GM12878 (cell line): Measurements from ENCODE around the gene UNC93A.

Experiments used
- IKZF1 ChIP-seq: fragments of 450-650 bp; conservative IDR thresholded peaks from 2 replicates; pipeline ENCODE4 v1.6.1; 2017; ENCODE audit warnings: antibody characterized with exemption, mild to moderate bottlenecking
- POLR2A ChIP-seq: IDR thresholded peaks from 2 replicates; pipeline ENCODE4 v1.6.1; 2011; ENCODE audit warnings: low read depth, mild to moderate bottlenecking, low read length
- TF ChIP-seq, protein P1 (sequence below): fragments of 450-650 bp; IDR thresholded peaks from 2 replicates; pipeline ENCODE4 v1.6.1; 2017; ENCODE audit warnings: mild to moderate bottlenecking
- TF ChIP-seq, protein P2 (sequence below), 3 experiments: IDR thresholded peaks in 2 of 3; conservative IDR thresholded peaks in 1 of 3; 2 replicates each; pipeline ENCODE4 v1.5.1; 2011; ENCODE audit warnings: low read depth in 3 of 3, low read length in 3 of 3, mild to moderate bottlenecking in 3 of 3, control low read depth in 2 of 3, moderate library complexity in 2 of 3, inconsistent platforms in 1 of 3, mixed read lengths in 1 of 3; ENCODE audit not compliant: control insufficient read depth in 2 of 3, insufficient read depth in 1 of 3; ENCODE audit errors: extremely low read depth in 1 of 3
- TF ChIP-seq, protein P3 (sequence below): IDR thresholded peaks from 2 replicates; pipeline ENCODE4 v1.6.1; 2012; ENCODE audit warnings: low read depth, low read length, improper control_type of control experiment

DNA sequence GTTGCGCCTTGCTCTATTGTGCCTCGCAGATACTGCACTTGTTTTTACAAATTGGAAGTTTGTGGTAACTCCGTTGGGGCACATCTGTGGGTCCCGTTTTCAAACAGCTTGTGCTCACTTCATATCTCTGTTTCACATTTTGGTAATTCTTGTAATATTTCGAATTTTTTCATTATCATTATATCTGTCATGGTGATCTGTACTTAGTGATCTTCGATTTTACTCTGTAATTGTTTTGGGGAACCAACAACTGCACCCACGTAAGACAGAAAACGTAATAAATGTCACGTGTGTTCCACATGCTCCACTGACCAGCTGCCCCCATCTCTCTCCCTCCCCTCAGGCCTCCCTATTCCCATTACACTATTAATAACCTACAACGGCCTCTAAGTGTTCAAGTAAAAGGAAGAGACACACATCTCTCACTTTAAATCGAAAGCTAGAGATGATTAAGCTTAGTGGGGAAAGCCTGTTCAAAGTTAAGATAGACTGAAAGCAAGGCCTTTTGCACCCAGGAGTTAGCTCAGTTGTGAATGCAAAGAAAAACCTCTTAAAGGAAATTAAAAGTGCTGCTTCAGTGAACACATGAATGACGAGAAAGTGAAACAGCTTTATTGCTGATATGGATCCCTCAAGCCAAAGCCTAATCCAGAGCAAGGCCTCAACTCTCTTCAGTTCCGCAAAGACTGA is 60.7 kb downstream of the UNC93A start:
- TF ChIP-seq POLR2A (no peak), IKZF1 (no peak)
- TF ChIP-seq, protein P1, sequence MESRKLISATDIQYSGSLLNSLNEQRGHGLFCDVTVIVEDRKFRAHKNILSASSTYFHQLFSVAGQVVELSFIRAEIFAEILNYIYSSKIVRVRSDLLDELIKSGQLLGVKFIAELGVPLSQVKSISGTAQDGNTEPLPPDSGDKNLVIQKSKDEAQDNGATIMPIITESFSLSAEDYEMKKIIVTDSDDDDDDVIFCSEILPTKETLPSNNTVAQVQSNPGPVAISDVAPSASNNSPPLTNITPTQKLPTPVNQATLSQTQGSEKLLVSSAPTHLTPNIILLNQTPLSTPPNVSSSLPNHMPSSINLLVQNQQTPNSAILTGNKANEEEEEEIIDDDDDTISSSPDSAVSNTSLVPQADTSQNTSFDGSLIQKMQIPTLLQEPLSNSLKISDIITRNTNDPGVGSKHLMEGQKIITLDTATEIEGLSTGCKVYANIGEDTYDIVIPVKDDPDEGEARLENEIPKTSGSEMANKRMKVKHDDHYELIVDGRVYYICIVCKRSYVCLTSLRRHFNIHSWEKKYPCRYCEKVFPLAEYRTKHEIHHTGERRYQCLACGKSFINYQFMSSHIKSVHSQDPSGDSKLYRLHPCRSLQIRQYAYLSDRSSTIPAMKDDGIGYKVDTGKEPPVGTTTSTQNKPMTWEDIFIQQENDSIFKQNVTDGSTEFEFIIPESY, result no peak
- TF ChIP-seq, protein P2, sequence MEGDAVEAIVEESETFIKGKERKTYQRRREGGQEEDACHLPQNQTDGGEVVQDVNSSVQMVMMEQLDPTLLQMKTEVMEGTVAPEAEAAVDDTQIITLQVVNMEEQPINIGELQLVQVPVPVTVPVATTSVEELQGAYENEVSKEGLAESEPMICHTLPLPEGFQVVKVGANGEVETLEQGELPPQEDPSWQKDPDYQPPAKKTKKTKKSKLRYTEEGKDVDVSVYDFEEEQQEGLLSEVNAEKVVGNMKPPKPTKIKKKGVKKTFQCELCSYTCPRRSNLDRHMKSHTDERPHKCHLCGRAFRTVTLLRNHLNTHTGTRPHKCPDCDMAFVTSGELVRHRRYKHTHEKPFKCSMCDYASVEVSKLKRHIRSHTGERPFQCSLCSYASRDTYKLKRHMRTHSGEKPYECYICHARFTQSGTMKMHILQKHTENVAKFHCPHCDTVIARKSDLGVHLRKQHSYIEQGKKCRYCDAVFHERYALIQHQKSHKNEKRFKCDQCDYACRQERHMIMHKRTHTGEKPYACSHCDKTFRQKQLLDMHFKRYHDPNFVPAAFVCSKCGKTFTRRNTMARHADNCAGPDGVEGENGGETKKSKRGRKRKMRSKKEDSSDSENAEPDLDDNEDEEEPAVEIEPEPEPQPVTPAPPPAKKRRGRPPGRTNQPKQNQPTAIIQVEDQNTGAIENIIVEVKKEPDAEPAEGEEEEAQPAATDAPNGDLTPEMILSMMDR (IDR thresholded peaks at IDR 0.05 in 2 of 3, conservative IDR thresholded peaks at IDR 0.05 in 1 of 3; ENCODE audit: control insufficient read depth in 2 of 3, extremely low read depth in 1 of 3, insufficient read depth in 1 of 3, low read depth in 3 of 3, low read length in 3 of 3), result no peak
- TF ChIP-seq, protein P3, sequence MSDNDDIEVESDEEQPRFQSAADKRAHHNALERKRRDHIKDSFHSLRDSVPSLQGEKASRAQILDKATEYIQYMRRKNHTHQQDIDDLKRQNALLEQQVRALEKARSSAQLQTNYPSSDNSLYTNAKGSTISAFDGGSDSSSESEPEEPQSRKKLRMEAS, result no peak
